ENCODE data around the gene ATP5MC2.
"Not testable (repeated sequence)": the region's sequence is repeated elsewhere in the genome, so short reads cannot be mapped to it uniquely, and the experiment has no call there.

Gene ATP5MC2

DNA sequence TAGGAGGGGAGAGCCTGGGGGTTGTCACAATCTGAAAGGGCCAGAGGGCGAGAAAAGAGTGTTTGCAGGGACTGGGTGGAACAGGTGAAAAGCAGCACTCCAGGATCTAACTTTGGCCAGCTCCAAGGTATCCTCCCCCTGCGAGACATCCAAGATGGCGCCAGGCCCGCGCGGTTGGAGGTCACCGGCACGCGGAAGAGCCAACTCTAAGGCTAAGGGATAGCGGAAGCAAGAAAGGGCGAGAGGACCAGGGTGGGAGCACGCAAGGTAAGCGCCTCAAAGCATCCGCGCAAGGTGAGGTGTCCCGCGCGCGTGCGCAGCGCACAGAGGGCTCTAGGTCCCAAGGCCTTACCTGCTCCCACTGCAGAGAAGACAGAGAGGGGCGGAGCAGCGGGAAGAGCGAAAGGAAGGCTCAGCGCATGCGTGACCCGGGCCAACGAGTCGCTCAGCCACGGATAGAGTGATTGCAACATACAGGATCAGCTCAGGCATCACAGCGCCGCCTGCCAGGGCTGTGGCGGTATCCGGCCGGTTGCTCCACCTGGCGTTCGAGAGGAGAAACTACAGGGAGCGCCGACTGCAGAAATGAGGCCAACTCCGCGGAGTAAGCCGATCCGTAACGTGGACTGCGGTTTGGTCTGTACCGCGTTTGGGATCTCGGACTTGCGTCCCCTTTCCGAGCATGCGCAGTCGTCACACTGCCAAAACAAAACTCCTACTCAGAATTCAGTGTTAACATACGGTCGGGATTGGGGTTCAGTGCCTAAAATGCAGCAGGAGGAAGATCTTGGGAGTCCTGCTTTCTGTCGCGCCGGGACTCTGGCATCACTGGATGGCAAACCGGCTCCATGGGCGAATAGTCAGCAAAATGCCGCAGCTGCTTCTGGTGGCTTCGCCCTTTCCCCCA lies at the start of gene ATP5MC2:
Gene ATP5MC2, minus strand, starts transcription at position 383 of the 907 bp plus-strand sequence. CDS start 3,469 bp downstream, outside the sequence.
- DNase-seq (ENCODE audit: low read depth): peak; percentile 97

- no peak for DNase-seq (ENCODE audit: low read depth)
These were observed 46.7 kb upstream of the ATP5MC2 start for GRCh38 chr12:53722450-53723041.

DNA sequence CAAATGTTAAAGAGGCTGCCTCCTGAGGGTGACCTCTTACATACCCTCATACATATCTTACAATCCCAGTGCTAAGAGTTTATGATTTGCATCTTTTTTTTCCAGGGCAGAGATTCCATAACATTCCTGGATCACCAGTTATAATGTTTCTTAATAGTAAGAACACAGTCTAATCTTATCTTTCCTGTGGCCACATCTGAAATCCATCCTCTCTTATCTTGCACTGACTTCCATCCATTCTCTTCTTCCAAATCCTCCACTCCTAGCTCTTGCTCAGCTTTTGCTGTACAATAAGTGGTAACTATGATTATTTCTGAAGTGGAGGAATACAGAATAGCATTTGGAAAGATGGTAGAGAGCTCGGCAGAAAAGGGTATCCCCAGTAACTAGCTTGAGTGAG lies 45.1 kb upstream of the ATP5MC2 start:
- no peak for DNase-seq (ENCODE audit: low read depth)

- DNase-seq (ENCODE audit: low read depth): no peak
These were observed 43.8 kb upstream of the ATP5MC2 start for GRCh38 chr12:53719649-53720048.

DNA sequence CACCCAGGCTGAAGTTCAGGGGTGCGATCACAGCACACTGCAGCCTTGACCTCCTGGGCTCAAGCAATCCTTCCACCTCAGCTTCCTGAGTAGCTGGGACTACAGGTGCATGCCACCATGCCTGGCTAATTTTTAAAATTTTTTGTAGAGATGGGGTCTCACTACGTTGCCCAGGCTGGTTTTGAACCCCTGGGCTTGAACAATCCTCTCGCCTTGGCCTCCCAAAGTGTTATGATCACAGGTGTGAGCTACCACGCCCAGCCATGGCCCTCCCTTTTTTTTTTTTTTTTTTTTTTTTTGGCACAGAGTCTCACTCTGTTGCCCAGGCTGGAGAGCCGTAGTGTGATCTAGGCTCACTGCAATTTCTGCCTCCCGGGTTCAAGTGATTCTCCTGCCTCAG lies 42.7 kb upstream of the ATP5MC2 start:
- DNase-seq (ENCODE audit: low read depth): not testable (repeated sequence)

- no peak for DNase-seq (ENCODE audit: low read depth)
These were observed 41.4 kb upstream of the ATP5MC2 start for GRCh38 chr12:53717319-53717718.

GRCh38 chr12:53714004-53714403 lies 38.1 kb upstream of the ATP5MC2 start:
- no peak for DNase-seq (ENCODE audit: low read depth)

DNA sequence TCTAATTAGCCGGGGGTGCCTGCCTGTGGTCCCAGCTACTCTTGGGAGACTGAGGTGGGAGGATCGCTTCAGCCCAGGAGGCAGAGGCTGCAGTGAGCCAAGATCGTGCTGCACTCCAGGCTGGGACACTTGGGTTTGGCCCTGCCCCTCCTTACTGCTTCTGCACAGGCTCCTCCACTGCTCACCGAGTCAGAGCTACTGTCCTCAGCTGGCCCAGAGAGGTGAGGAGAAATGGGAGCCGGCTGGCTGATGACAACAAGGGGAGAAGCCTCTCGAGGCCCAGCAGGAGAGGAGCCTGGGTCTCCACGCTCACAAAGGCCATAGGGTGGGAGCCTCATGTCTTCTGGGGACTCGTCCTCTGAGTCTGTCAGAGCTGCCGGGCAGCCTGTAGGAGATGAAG lies 37.6 kb upstream of the ATP5MC2 start:
- no peak for DNase-seq (ENCODE audit: low read depth)

GRCh38 chr12:53712059-53712643 lies 36.3 kb upstream of the ATP5MC2 start:
- no peak for DNase-seq (ENCODE audit: low read depth)

DNA sequence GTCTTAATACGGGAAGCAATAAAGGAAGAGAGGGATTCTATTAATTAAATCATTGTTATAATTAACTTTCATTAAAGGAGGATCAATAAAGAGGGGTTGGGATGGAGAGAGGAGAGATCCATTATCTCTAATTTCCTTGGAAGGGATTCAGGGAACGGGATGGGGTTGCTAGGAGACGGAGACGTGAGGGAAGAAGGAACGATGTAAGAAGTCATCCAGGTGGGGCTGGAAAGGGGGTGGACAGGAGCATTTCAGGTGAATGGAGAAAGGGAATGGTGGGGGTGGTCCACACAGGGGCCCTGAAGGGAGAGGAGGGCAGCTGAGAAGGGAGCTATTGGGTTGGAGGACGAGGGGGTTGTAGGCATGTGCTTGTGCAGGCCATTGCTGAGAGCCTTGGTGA lies 34.2 kb upstream of the ATP5MC2 start:
- DNase-seq (ENCODE audit: low read depth): no peak

DNA sequence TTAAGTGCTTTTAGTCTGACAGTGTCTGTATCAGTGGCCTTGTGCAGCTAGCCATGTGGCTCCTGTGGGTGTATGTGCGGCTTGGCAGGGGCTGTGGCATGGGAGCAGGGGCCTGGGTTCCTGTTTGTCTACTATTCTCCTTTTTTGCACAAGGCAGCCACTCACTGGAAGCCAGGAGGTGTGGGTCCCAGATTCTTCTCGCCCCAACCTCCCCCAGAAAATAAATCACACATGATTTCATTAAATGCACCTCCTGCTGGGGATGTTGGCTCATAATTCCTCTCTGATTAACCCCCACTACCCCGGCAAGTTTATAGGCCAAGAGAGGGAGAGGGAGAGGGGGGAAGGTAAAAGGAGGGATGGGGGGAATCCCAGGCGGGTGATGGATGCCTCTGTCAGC lies 33.8 kb upstream of the ATP5MC2 start:
- no peak for DNase-seq (ENCODE audit: low read depth)

- DNase-seq (ENCODE audit: low read depth): no peak
These were observed 30.2 kb upstream of the ATP5MC2 start for GRCh38 chr12:53706080-53706479.

DNA sequence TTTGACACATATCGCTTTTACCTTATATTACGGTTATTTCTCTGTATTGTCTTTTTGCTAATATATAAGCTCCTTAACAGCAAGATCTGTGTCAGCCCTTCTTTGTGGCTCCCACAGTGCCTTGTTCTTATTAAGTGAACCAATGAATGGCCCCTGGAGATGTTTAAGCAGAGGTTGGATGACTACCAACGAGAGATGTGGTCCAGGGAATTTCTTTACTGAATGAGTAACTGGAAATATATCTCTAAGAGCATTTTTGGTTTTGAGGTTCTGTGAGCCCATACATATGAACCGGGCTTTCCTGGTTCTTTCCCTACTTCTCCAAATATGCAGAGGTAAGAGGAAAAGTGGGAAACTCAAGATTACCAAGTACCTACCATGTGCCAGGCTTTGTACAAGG lies 27.9 kb upstream of the ATP5MC2 start:
- no peak for DNase-seq (ENCODE audit: low read depth)

DNA sequence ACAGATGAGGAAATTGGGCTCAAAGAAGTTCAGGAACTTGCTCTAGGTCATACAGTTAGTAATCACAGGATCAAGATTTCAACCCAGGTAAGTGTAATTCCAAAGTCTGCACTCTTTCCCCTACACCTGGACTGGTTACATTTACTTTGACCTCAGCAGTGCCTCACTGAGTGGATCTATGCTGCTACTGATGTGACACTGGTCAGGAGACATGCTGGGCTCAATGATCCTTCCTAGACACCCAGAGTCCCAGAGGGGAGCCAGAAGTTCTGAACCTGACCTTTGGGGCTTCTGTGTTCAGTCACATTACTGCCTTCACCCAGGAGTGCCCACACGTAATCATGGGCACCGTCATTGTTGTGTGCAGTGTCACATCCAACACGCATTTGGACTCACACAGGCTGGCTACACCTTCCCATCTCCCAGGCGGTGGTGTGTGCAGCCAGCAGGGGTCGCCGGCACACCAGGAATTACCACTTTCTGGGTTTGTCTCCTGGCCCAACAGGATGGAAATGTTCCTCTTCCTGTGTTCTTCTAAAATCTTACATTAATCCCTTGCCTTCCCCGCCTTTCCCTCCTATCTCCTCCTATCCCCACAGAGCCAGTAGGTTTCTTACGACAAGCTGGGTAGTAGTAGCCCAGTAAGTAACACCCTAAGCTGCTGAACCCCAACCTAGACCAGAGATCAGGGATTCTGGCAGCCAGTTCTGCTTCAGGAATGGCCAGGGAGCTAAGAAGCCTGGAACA lies 25.8 kb upstream of the ATP5MC2 start:
- DNase-seq (ENCODE audit: low read depth): peak; percentile 38

- no peak for DNase-seq (ENCODE audit: low read depth)
These were observed 24.7 kb upstream of the ATP5MC2 start for GRCh38 chr12:53700567-53700966.

DNA sequence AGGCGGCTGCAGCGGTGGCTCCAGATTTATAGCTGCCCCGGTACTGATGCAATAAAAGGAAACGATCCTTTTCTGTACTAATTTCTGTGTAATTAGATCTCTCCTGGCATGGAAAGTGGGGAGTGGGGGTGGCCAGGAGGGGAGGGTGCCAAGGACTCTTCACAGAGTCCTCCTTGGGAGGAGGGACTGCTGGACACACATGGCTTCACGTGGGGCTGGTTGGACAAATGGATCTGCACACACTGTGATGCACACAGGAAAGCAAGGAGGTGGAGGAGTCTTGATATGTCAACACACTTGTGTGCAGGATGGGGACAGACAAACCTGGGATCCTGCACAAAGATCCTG lies 23.8 kb upstream of the ATP5MC2 start:
- no peak for DNase-seq (ENCODE audit: low read depth)

DNA sequence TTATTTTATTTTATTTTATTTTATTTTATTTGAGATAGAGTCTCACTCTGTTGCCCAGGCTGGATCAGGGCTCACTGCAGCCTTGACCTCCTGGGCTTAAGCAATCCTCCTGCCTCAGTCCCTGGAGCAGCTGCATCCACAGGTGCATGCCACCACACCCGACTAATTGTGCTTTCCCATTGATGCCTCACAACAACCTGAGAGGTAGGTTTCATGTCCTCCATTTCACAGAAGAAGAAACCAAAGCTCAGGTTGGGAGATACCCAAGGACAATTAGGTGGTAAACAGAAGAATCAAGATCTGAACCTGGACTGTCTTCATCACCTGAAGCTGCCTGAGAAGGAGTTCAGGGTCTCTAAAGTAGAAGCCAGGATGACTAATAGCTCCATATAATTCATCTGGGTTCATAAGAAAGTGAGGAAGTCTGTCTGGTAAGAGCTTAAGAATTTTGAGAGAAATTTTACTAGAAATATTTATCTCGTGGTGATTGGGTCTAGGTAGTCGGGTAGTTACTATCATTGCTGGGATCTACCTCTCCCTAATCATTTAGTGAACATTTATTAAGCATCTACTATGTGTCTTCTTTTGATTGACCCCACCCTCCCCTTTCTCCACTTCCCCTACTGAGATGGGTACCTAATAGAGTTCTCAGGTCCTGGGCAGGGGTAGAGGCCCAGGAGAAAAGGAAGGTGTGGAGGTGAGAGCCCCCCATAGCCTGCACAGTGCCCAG lies 23.2 kb upstream of the ATP5MC2 start:
- DNase-seq (ENCODE audit: low read depth): no peak

DNA sequence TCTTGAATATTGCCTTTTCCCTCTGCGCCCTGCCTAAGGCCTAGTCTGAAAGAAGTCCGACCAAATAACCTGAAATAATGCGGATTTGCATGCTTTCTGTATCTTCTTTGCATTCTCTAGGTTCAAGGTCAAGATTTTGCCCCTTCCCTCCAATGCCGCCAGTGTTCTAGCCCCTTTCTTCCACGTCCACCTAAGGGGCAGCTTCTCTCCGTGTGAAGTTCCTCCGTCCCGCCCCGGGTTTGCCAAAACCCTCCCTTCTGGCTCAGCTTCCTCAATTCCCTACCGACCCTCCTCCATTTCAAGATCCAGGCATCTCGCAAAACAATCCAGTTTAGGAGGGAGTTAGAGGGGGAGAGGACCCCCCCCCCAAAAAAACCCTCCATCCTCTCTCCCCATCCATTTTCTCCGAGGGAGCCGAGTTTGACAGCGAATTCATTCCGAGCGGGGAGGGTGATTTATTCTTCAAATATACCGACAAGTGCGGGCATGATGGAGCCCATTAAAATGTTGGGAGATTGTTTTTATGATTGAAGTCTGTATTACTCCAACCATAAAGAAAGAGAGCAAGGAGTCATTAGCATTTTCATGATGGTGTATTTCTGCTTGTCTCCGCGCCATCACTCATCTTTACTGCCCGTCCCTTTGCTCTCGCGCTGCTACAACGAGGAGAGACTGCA lies 20.9 kb upstream of the ATP5MC2 start:
- no peak for DNase-seq (ENCODE audit: low read depth)

DNA sequence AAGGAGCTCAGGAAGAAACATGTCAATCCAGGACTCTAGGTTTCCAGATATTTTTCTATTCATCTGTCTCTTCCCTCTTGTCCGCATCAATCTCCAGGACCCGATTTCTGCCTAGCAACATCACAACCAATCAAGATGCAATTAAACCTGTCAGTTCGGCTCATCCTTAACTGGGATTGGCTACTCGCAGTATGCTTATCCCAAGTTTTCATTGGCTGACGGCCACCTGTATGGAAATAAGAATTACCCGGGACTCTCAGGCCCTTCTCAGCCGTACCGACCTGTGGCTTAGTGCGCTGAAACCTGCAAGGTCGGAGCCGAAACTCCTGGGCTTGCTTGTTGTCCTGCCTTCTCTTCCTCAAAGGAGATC lies 20.4 kb upstream of the ATP5MC2 start:
- peak; percentile 61 for DNase-seq (ENCODE audit: low read depth)

GRCh38 chr12:53695152-53696145 lies 19.6 kb upstream of the ATP5MC2 start:
- DNase-seq (ENCODE audit: low read depth): peak; percentile 35
